Spleen (tissue), 11 donors: ENCODE data around the gene ATG10. TPM values are rescaled to one million over a fixed set of nuclear protein-coding genes. Genes with fewer than 3 reads are reported as not detected.
"Not testable (repeated sequence)": the region's sequence is repeated elsewhere in the genome, so short reads cannot be mapped to it uniquely, and the experiment has no call there.

Experiments used
- DNase-seq: peaks from one replicate; pipeline ENCODE4 v3.0.0-alpha.2; 2020
- H3K27ac ChIP-seq, 8 donors: fragments of 200-600 bp; sonication (generic) in 7 of 8; 1 replicate in 4 of 8; 2 replicates in 4 of 8; pipeline versions ENCODE4 v1.5.0 to v1.8.0; 2016 to 2021; ENCODE audit warnings: inconsistent platforms in 4 of 8, mild to moderate bottlenecking in 4 of 8, moderate library complexity in 1 of 8
- H3K27me3 ChIP-seq, 7 donors: fragments of 200-600 bp; sonication (generic) in 6 of 7; replicated peaks in 1 of 7; 1 replicate in 4 of 7; 2 replicates in 3 of 7; pipeline versions ENCODE4 v1.5.0 to v1.8.0; 2016 to 2021; ENCODE audit warnings: inconsistent platforms in 3 of 7, mild to moderate bottlenecking in 1 of 7
- H3K36me3 ChIP-seq, 6 donors: fragments of 200-600 bp; sonication (generic) in 5 of 6; 1 replicate in 4 of 6; 2 replicates in 2 of 6; pipeline versions ENCODE4 v1.5.0 to v1.8.0; 2016 to 2021; ENCODE audit warnings: inconsistent platforms in 2 of 6
- H3K4me1 ChIP-seq, 6 donors: fragments of 200-600 bp; sonication (generic) in 5 of 6; 1 replicate in 3 of 6; 2 replicates in 3 of 6; pipeline versions ENCODE4 v1.5.0 to v1.8.0; 2016 to 2021; ENCODE audit warnings: inconsistent platforms in 3 of 6
- H3K4me3 ChIP-seq, 8 donors: fragments of 200-600 bp; sonication (generic) in 7 of 8; 1 replicate in 4 of 8; 2 replicates in 4 of 8; pipeline versions ENCODE4 v1.5.0 to v1.8.0; 2016 to 2021; ENCODE audit warnings: inconsistent platforms in 4 of 8, mild to moderate bottlenecking in 4 of 8, moderate library complexity in 2 of 8
- H3K9me3 ChIP-seq, 8 donors: fragments of 200-600 bp; sonication (generic) in 7 of 8; 1 replicate in 4 of 8; 2 replicates in 4 of 8; pipeline versions ENCODE4 v1.5.0 to v1.8.0; 2016 to 2021; ENCODE audit warnings: inconsistent platforms in 4 of 8
- POLR2A ChIP-seq, 3 donors: fragments of 450-650 bp; IDR thresholded peaks; one replicate each; pipeline ENCODE4 v1.5.1; 2017; ENCODE audit warnings: antibody characterized with exemption in 3 of 3, mild to moderate bottlenecking in 1 of 3
- POLR2AphosphoS5 ChIP-seq, 3 donors: sonication (generic); formaldehyde crosslinking; IDR thresholded peaks; one replicate each; pipeline ENCODE4 v1.5.1; 2017; ENCODE audit warnings: antibody characterized with exemption in 3 of 3
- WGBS, 5 donors: extraction: QIAGEN DNeasy Blood & Tissue Kit in 3 of 5; methylation state at CpG; one replicate each; pipeline versions ENCODE4 v1.1.5 to v1.1.7; 2013 to 2018; 5-methylcytosine and 5-hydroxymethylcytosine counted together
- intact Hi-C: fragments of 100-400 bp; cut with DNase I; formaldehyde crosslinking; loops from one replicate; pipeline ENCODE4 v1.15.0; 2023; ENCODE audit warnings: low total_unique reads
- polyA plus RNA-seq, 3 donors: library from polyadenylated mRNA; stranded (reverse); fragments of 200-250 nt; gene quantifications; one replicate each; pipeline ENCODE4 v1.2.1, GENCODE V29; 2013
- total RNA-seq, 7 donors: library from RNA; depleted of rRNA in 3 of 7; stranded (reverse); fragments of >200 nt in 3 of 7; fragmentation: NEBNext Ultra II Directional in 4 of 7; extraction: Animal tissue kit (Norgen Biotek cat#: 25700) in 4 of 7; gene quantifications; one replicate each; pipeline versions ENCODE4 v1.1.0 to v1.2.1, GENCODE V29; 2016 to 2021
- TF ChIP-seq, protein P1 (sequence below), 11 experiments: fragments of 200-600 bp in 7 of 11; fragments of 450-650 bp in 4 of 11; sonication (generic) in 4 of 11; IDR thresholded peaks in 8 of 11; conservative IDR thresholded peaks in 3 of 11; 1 replicate in 7 of 11; 2 replicates in 4 of 11; pipeline versions ENCODE4 v1.4.0 to v1.8.0; 2016 to 2021; ENCODE audit warnings: antibody characterized with exemption in 11 of 11, inconsistent platforms in 4 of 11, mild to moderate bottlenecking in 1 of 11
- donor health status: healthy with polysubstance abuse.
- donor health status: DM: no; HTN: no; CAD: no; lungs with moderate emphysema.
- donor health status: DM: no; HTN: no; CAD: no.
- donor health status: Bipolar disorder and iron deficiency.
- donor health status: healthy.
- donor health status: DM: no; HTN: no; CAD: no.
- donor health status: DM: yes; HTN: yes; CAD: no.

ATG10 gene
- total and polyA plus RNA-seq, 10 donors = 1.7 to 9.1 (median 5.0) TPM

DNA sequence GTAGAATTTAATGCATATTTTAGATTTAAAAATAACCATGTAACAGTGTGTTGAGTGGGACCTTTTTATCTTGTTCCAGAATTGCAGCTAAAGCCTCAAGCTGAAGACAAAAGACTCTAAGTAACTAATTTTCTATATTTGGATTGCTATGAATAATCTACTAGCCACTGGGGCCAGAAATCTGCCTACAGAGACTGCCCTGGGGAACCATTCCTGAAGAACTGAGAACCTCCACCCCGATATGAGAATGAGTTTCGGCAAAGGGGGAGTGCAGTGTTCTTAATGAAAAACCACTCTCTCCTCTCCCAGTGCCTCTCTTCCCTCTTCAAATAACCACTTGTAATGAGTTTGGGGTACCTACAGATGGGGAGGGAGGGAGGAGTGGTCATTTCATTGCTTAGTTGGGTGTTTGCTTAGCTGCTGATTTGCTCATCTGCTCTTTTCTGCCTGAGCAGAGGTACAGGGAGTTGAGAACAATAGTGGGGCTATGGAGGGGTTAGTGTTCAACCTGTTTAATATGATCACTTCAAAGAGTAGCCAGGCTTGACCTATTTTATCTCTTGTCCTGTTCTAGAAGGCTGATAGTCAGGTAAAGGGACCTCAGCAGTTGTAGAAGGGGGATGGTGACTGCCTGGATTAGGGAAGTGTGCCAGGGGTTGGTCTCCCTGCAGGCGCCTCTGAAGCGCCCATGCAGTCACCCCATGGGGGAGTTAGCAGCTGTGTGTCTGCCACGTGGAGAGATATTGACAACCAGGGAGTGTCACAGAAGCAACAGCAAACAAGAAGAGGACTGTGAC is 47.7 kb downstream of the ATG10 start:
- no peak overlapping the region for H3K27ac ChIP-seq

DNA sequence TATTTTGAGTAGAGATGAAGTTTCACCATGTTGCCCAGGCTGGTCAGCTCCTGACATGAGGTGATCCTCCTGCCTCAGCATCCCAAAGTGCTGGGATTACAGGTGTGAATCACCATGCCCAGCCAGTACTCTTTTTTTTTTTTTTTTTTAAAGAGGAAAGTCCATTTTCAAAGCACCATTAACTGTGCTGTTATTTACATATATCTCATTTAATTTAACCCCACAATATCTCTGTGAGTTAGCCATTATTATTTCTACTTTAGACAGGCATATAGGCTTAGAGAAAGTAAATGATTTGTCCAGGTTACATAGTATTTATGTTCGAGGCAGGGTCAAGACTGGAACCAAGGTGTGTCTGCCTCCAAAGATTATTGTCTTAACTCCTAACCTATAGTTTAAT is 50.7 kb downstream of the ATG10 start:
- DNase-seq = no peak
- H3K4me3 ChIP-seq = no peak overlapping the region
- H3K27ac ChIP-seq = no peak overlapping the region
- no peaks in the 10 kb centered on the region for H3K9me3 ChIP-seq
- 85 to 97% (median 96%) methylated on average over 1 of the region's 1 CpG for WGBS, 5 donors
- no peak for TF ChIP-seq POLR2A (IDR thresholded peaks at IDR 0.05)
- TF ChIP-seq, protein P1, sequence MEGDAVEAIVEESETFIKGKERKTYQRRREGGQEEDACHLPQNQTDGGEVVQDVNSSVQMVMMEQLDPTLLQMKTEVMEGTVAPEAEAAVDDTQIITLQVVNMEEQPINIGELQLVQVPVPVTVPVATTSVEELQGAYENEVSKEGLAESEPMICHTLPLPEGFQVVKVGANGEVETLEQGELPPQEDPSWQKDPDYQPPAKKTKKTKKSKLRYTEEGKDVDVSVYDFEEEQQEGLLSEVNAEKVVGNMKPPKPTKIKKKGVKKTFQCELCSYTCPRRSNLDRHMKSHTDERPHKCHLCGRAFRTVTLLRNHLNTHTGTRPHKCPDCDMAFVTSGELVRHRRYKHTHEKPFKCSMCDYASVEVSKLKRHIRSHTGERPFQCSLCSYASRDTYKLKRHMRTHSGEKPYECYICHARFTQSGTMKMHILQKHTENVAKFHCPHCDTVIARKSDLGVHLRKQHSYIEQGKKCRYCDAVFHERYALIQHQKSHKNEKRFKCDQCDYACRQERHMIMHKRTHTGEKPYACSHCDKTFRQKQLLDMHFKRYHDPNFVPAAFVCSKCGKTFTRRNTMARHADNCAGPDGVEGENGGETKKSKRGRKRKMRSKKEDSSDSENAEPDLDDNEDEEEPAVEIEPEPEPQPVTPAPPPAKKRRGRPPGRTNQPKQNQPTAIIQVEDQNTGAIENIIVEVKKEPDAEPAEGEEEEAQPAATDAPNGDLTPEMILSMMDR (IDR thresholded peaks at IDR 0.05 in 8 of 11, conservative IDR thresholded peaks at IDR 0.05 in 3 of 11) = no peak
- no peak for TF ChIP-seq POLR2AphosphoS5 (IDR thresholded peaks at IDR 0.05)
- H3K36me3 ChIP-seq = no peaks in the 10 kb centered on the region
- H3K27me3 ChIP-seq = no peaks in the 10 kb centered on the region
- intact Hi-C loops = no loop called here
- peaks cover 0 to 7% (median 0%) of the 10 kb centered on the region in 6 donors for H3K4me1 ChIP-seq

More for the DNA sequence above, 47.7 kb downstream of the ATG10 start:
- Histone ChIP-seq H3K36me3 (no peaks in the 10 kb centered on the region), H3K27me3 (no peaks in the 10 kb centered on the region), H3K9me3 (peaks cover 0 to 14% (median 8%) of the 10 kb centered on the region in 8 donors), H3K4me3 (no peak overlapping the region), H3K4me1 (peaks cover 0 to 7% (median 0%) of the 10 kb centered on the region in 6 donors)
- DNase-seq = no peak
- 54 to 68% (median 58%) methylated on average over 5 of the region's 5 CpGs for WGBS, 5 donors
- intact Hi-C loops = no loop called here
- TF ChIP-seq POLR2AphosphoS5 (IDR thresholded peaks at IDR 0.05) = no peak

DNA sequence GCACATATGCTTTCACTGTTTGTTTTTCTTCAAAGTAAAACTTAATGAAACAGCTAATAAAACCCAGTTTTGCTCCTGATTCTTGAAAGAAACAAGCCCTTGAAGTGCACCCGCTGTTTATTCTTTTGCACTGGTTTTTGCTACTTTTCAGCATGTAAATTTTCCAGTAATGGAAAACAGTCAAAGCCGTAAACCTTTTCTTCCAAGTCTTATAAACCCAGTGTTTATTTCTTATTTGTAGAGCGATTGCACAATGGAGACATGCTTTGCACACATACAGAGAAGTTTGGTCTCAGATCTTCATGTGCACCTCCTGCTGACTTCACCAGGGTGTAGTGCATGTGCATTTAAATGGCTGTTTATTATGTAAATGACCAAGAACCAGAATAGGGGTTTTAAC is 51.8 kb downstream of the ATG10 start:
- no peaks in the 10 kb centered on the region for H3K27me3 ChIP-seq
- WGBS, 5 donors = 78 to 97% (median 96%) methylated on average over 3 of the region's 3 CpGs
- no peak overlapping the region for H3K4me3 ChIP-seq
- H3K9me3 ChIP-seq = no peaks in the 10 kb centered on the region
- no peak for DNase-seq
- intact Hi-C loops = no loop called here
- peaks cover 0 to under 1% (median 0%) of the 10 kb centered on the region in 6 donors for H3K4me1 ChIP-seq
- no peaks in the 10 kb centered on the region for H3K36me3 ChIP-seq
- TF ChIP-seq POLR2AphosphoS5 (IDR thresholded peaks at IDR 0.05) (no peak), POLR2A (IDR thresholded peaks at IDR 0.05) (no peak)
- TF ChIP-seq, protein P1 (IDR thresholded peaks at IDR 0.05 in 8 of 11, conservative IDR thresholded peaks at IDR 0.05 in 3 of 11) = no peak
- H3K27ac ChIP-seq = no peak overlapping the region

DNA sequence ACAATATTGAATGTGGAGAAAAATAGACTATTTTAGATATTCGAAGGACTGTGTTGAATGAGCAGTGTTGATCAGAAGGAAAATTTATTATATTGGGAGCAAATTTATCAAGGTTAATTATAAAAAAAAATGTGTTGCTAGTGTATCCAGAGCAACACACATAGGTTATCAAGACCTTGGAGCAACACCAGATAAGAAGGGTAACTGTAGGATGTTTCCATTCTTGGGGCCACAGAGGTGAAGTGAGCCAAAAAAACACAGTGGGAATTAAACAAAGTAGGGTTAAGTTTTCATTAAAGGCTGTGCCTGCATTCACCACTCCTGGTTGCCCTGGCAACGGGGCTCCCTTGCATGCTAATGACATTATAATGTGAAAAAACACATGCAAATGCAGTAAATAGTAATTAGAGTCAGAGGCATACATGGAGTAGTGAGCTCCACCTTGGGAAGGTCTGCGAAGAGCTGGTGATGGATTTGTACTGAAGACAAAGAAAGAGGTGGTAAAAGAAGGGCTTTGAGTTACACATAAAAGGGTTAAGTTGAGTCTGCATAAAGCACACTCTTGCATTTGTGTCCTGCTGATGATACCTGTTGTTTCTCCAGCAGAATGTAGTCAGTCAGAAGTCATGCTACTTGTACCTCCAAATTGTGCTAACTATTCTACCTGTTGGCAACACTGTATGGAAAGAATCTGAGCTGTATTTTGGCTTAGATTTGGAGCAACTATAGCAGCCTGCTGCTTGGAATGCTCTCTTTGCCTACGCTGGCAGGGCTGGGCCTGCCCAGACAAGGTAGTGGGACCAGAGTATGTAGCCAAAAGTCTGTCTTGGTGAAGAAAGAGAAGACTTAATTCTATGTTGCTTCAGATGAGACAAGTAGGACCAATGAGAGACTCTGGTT is 59.6 kb downstream of the ATG10 start:
- no peak for TF ChIP-seq POLR2AphosphoS5 (IDR thresholded peaks at IDR 0.05)
- TF ChIP-seq, protein P1 (IDR thresholded peaks at IDR 0.05 in 8 of 11, conservative IDR thresholded peaks at IDR 0.05 in 3 of 11) = no peak
- no peak for TF ChIP-seq POLR2A (IDR thresholded peaks at IDR 0.05)
- H3K4me1 ChIP-seq = no peaks in the 10 kb centered on the region
- peaks cover 0 to 3% (median 0%) of the 10 kb centered on the region in 8 donors for H3K9me3 ChIP-seq
- intact Hi-C loops = no loop called here
- DNase-seq = no peak
- no peak overlapping the region for H3K4me3 ChIP-seq
- 84 to 91% (median 88%) methylated on average over 4 of the region's 4 CpGs for WGBS, 5 donors
- no peaks in the 10 kb centered on the region for H3K36me3 ChIP-seq
- H3K27me3 ChIP-seq = no peaks in the 10 kb centered on the region
- no peak overlapping the region for H3K27ac ChIP-seq

DNA sequence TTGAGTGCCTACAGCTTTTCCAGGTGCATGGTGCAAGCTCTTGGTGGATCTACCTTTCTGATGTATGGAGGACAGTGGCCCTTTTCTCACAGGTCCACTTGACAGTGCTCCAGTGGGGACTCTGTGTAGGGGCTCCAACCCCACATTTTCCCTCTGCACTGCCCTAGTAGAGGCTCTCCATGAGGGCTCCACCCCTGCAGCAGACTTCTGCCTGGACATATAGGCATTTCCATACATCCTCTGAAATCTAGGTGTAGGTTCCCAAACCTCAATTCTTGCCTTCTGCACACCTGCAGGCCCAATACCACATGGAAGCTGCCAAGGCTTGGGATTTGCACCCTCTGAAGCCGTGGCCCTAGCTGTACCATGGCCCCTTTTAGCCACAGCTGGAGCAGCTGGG is 71.1 kb downstream of the ATG10 start:
- WGBS, 5 donors = 86 to 100% (median 91%) methylated on average over 1 of the region's 1 CpG
- H3K4me3 ChIP-seq, H3K27me3 ChIP-seq, intact Hi-C loops, DNase-seq, H3K4me1 ChIP-seq, H3K27ac ChIP-seq: not testable (repeated sequence)
- peaks cover 0 to 11% (median 0%) of the 10 kb centered on the region in 6 donors for H3K36me3 ChIP-seq
- H3K9me3 ChIP-seq = peaks cover 0 to 27% (median 21%) of the 10 kb centered on the region in 8 donors
